GM23248 (cell line): ENCODE measurements around the gene NXT1.

Source experiments
- EZH2 ChIP-seq: fragments of 200-600 bp; sonication (generic); IDR thresholded peaks from 2 replicates; pipeline ENCODE4 v1.6.1; 2018; ENCODE audit warnings: antibody characterized with exemption, mild to moderate bottlenecking; ENCODE audit not compliant: insufficient read depth, poor library complexity, severe bottlenecking
- EZH2phosphoT487 ChIP-seq: fragments of 200-600 bp; sonication (generic); IDR thresholded peaks from 2 replicates; pipeline ENCODE4 v1.6.1; 2018; ENCODE audit warnings: antibody characterized with exemption, moderate library complexity, mild to moderate bottlenecking, low read depth; ENCODE audit not compliant: insufficient read depth

DNA sequence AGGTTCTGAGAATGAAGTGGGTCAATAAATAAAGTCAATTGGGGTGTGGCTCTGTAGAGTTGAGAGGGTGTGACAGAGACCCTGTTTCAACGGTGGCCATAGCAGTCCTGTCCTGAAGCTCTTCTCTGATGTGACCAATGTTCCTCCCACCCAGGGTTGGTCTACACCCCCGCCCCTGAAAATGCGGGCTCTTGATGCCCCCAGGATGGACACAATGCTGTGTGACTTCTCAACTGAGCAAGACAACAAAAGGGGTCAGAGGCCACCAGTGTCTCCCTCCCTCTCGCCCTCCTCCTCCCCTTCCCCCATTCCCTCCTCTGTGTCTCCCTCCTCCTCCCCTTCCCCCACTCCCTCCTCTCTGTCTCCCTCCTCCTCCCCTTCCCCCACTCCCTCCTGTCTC lies 41.7 kb upstream of the NXT1 start:
- TF ChIP-seq EZH2, result no peak
- TF ChIP-seq EZH2phosphoT487, result no peak
